HG02870 (cell line): ENCODE data around the gene ANKRD30B.
"Not testable (repeated sequence)": the region's sequence is repeated elsewhere in the genome, so short reads cannot be mapped to it uniquely, and the experiment has no call there.

ENCODE experiments used
- ATAC-seq: cut with Tn5 transposase; IDR thresholded peaks from one replicate; pipeline ENCODE4 v1.9.1; 2021; ENCODE audit warnings: mild to moderate bottlenecking, moderate library complexity; ENCODE audit not compliant: unreplicated experiment

Gene ANKRD30B

GRCh38 chr18:14747513-14748474 is at the start of gene ANKRD30B:
TSS of gene ANKRD30B (plus strand) at chr18:14748172. CDS start at chr18:14748420, 248 bp downstream.
- ATAC-seq = no peak

- ATAC-seq = not testable (repeated sequence)
These were observed 46.5 kb upstream of the ANKRD30B start for GRCh38 chr18:14701286-14702040.

GRCh38 chr18:14709761-14710160 is 38.2 kb upstream of the ANKRD30B start:
- ATAC-seq = not testable (repeated sequence)

GRCh38 chr18:14721569-14721968 is 26.4 kb upstream of the ANKRD30B start:
- not testable (repeated sequence) for ATAC-seq

- not testable (repeated sequence) for ATAC-seq
These were observed 8.9 kb upstream of the ANKRD30B start for GRCh38 chr18:14739056-14739455.

GRCh38 chr18:14746897-14747296 is 1.1 kb upstream of the ANKRD30B start:
- no peak for ATAC-seq

GRCh38 chr18:14748496-14748895 is 524 bp downstream of the ANKRD30B start:
- ATAC-seq = no peak

GRCh38 chr18:14763566-14763965 is 15.6 kb downstream of the ANKRD30B start:
- not testable (repeated sequence) for ATAC-seq

GRCh38 chr18:14767474-14767873 is 19.5 kb downstream of the ANKRD30B start:
- no peak for ATAC-seq

- no peak for ATAC-seq
These were observed 20.3 kb downstream of the ANKRD30B start for GRCh38 chr18:14768241-14768640.

GRCh38 chr18:14769381-14769780 is 21.4 kb downstream of the ANKRD30B start:
- ATAC-seq = no peak

- ATAC-seq = no peak
These were observed 28.8 kb downstream of the ANKRD30B start for GRCh38 chr18:14776801-14777200.

GRCh38 chr18:14781671-14782070 is 33.7 kb downstream of the ANKRD30B start:
- no peak for ATAC-seq

- ATAC-seq = no peak
These were observed 36.2 kb downstream of the ANKRD30B start for GRCh38 chr18:14784133-14784532.

- ATAC-seq = not testable (repeated sequence)
These were observed 48.9 kb downstream of the ANKRD30B start for GRCh38 chr18:14796876-14797275.

- ATAC-seq = not testable (repeated sequence)
These were observed 50.2 kb downstream of the ANKRD30B start for GRCh38 chr18:14797969-14798764.

GRCh38 chr18:14811081-14811480 is 63.1 kb downstream of the ANKRD30B start:
- not testable (repeated sequence) for ATAC-seq

GRCh38 chr18:14826972-14827632 is 79.1 kb downstream of the ANKRD30B start:
- not testable (repeated sequence) for ATAC-seq

- ATAC-seq = not testable (repeated sequence)
These were observed 93.6 kb downstream of the ANKRD30B start for GRCh38 chr18:14841607-14842006.

- ATAC-seq = not testable (repeated sequence)
These were observed 103.6 kb downstream of the ANKRD30B start for GRCh38 chr18:14851533-14851932.
